Transverse colon (tissue), 4 donors: Measurements from ENCODE around the gene GPC5. TPM values are rescaled to one million over a fixed set of nuclear protein-coding genes. Genes with fewer than 3 reads are reported as not detected.

Experiments
- DNase-seq: peaks from one replicate; pipeline ENCODE4 v3.0.0-alpha.2; 2019
- H3K27ac ChIP-seq, 4 donors: fragments of 200-600 bp; sonication (generic); 2 replicates each; pipeline ENCODE4 v1.5.1; 2016 to 2018; ENCODE audit warnings: inconsistent platforms in 4 of 4
- H3K27me3 ChIP-seq: fragments of 200-600 bp; sonication (generic); 2 replicates; pipeline ENCODE4 v1.5.1; 2017; ENCODE audit warnings: inconsistent platforms
- H3K36me3 ChIP-seq, 4 donors: fragments of 200-600 bp; sonication (generic); 2 replicates each; pipeline ENCODE4 v1.5.1; 2017 to 2019; ENCODE audit warnings: inconsistent platforms in 4 of 4
- H3K4me1 ChIP-seq, 4 donors: fragments of 200-600 bp; sonication (generic); 2 replicates each; pipeline ENCODE4 v1.5.1; 2017 to 2020; ENCODE audit warnings: inconsistent platforms in 4 of 4
- H3K4me3 ChIP-seq, 4 donors: fragments of 200-600 bp; sonication (generic); 1 replicate in 1 of 4; 2 replicates in 3 of 4; pipeline versions ENCODE4 v1.5.1 to v1.6.1; 2017 to 2019; ENCODE audit warnings: inconsistent platforms in 4 of 4
- H3K9me3 ChIP-seq, 2 donors: fragments of 200-600 bp; sonication (generic); 2 replicates each; pipeline ENCODE4 v1.5.1; 2017 to 2019; ENCODE audit warnings: inconsistent platforms in 2 of 2
- EP300 ChIP-seq: sonication (generic); formaldehyde crosslinking; IDR thresholded peaks from one replicate; pipeline ENCODE4 v1.6.1; 2017; ENCODE audit warnings: antibody characterized with exemption, low read depth
- POLR2A ChIP-seq: fragments of 450-650 bp; IDR thresholded peaks from one replicate; pipeline ENCODE4 v1.6.1; 2016; ENCODE audit warnings: antibody characterized with exemption, mild to moderate bottlenecking, moderate library complexity
- POLR2AphosphoS5 ChIP-seq, 3 donors: sonication (generic); formaldehyde crosslinking; IDR thresholded peaks; one replicate each; pipeline ENCODE4 v1.6.1; 2016; ENCODE audit warnings: antibody characterized with exemption in 3 of 3
- WGBS, 2 donors: methylation state at CpG; one replicate each; pipeline ENCODE4 v1.1.5; 2018; ENCODE audit warnings: low coverage in 1 of 2; 5-methylcytosine and 5-hydroxymethylcytosine counted together
- in situ Hi-C, 4 donors: fragments of 200-750 bp; cut with MboI; loops; one replicate each; pipeline versions ENCODE4 v1.15.0 to v1.15.1; 2017; ENCODE audit warnings: low sequenced_read_pairs in 3 of 4, low pct_ligation_motif_present in 1 of 4, low pct_unique_long_range_greater_than_20kb in 1 of 4
- intact Hi-C: fragments of 100-400 bp; cut with DNase I; formaldehyde crosslinking; loops from one replicate; pipeline ENCODE4 v1.15.1; 2023; ENCODE audit warnings: low total_unique reads
- total RNA-seq, 4 donors: library from RNA; depleted of rRNA; stranded (reverse); fragments of >200 nt; gene quantifications; one replicate each; pipeline ENCODE4 v1.1.0, GENCODE V29; 2016
- TF ChIP-seq, protein P1 (sequence below), 5 experiments: fragments of 200-600 bp in 3 of 5; fragments of 450-650 bp in 2 of 5; sonication (generic) in 3 of 5; IDR thresholded peaks; 1 replicate in 2 of 5; 2 replicates in 3 of 5; pipeline ENCODE4 v1.5.1; 2016 to 2017; ENCODE audit warnings: antibody characterized with exemption in 5 of 5, inconsistent platforms in 3 of 5, mild to moderate bottlenecking in 2 of 5, moderate library complexity in 1 of 5

GPC5 gene
- total RNA-seq, 4 donors from 2014 or later, result 0.48 to 1.4 TPM; not detected in 2

- DNase-seq, result no peak
- TF ChIP-seq POLR2A (no peak), POLR2AphosphoS5 (IDR thresholded peaks at IDR 0.05) (no peak), EP300 (no peak)
- TF ChIP-seq, protein P1, sequence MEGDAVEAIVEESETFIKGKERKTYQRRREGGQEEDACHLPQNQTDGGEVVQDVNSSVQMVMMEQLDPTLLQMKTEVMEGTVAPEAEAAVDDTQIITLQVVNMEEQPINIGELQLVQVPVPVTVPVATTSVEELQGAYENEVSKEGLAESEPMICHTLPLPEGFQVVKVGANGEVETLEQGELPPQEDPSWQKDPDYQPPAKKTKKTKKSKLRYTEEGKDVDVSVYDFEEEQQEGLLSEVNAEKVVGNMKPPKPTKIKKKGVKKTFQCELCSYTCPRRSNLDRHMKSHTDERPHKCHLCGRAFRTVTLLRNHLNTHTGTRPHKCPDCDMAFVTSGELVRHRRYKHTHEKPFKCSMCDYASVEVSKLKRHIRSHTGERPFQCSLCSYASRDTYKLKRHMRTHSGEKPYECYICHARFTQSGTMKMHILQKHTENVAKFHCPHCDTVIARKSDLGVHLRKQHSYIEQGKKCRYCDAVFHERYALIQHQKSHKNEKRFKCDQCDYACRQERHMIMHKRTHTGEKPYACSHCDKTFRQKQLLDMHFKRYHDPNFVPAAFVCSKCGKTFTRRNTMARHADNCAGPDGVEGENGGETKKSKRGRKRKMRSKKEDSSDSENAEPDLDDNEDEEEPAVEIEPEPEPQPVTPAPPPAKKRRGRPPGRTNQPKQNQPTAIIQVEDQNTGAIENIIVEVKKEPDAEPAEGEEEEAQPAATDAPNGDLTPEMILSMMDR (IDR thresholded peaks at IDR 0.05), result no peak
These were observed 1445.1 kb downstream of the GPC5 start for GRCh38 chr13:92843549-92843948.

GRCh38 chr13:92849381-92849780 is 1451.0 kb downstream of the GPC5 start:
- Histone ChIP-seq H3K4me1 (no peaks in the 10 kb centered on the region), H3K4me3 (no peak overlapping the region), H3K27me3 (no peaks in the 10 kb centered on the region), H3K36me3 (no peaks in the 10 kb centered on the region), H3K9me3 (no peaks in the 10 kb centered on the region), H3K27ac (no peak overlapping the region)
- intact Hi-C loops (no loop called here), in situ Hi-C loops (no loop called here)
- DNase-seq, result no peak
- TF ChIP-seq POLR2A (no peak), POLR2AphosphoS5 (IDR thresholded peaks at IDR 0.05) (no peak), EP300 (no peak)
- TF ChIP-seq, protein P1 (IDR thresholded peaks at IDR 0.05), result no peak

More at GRCh38 chr13:92843549-92843948, 1445.1 kb downstream of the GPC5 start:
- Histone ChIP-seq H3K4me1 (no peaks in the 10 kb centered on the region), H3K27me3 (no peaks in the 10 kb centered on the region), H3K4me3 (no peak overlapping the region), H3K27ac (no peak overlapping the region), H3K9me3 (no peaks in the 10 kb centered on the region), H3K36me3 (no peaks in the 10 kb centered on the region)
- 29 to 36% methylated on average over 3 to 4 of the region's 4 CpGs for WGBS, 2 donors
- intact Hi-C loops (no loop called here), in situ Hi-C loops (no loop called here)

GRCh38 chr13:92864584-92865284 is 1466.3 kb downstream of the GPC5 start:
- no peak overlapping the region for H3K27ac ChIP-seq
- intact Hi-C loops (no loop called here), in situ Hi-C loops (no loop called here)
- H3K4me1 ChIP-seq, result no peaks in the 10 kb centered on the region
- H3K36me3 ChIP-seq, result no peaks in the 10 kb centered on the region
- no peaks in the 10 kb centered on the region for H3K9me3 ChIP-seq
- no peak overlapping the region for H3K4me3 ChIP-seq
- no peak for DNase-seq
- no peaks in the 10 kb centered on the region for H3K27me3 ChIP-seq
- no peak for TF ChIP-seq EP300
- 77 to 86% methylated on average over 6 of the region's 6 CpGs for WGBS, 2 donors

GRCh38 chr13:92873029-92873428 is 1474.6 kb downstream of the GPC5 start:
- in situ Hi-C loops (no loop called here), intact Hi-C loops (no loop called here)
- no peaks in the 10 kb centered on the region for H3K9me3 ChIP-seq
- H3K36me3 ChIP-seq, result no peaks in the 10 kb centered on the region
- 53 to 57% methylated on average over 3 of the region's 3 CpGs for WGBS, 2 donors
- H3K4me1 ChIP-seq, result no peaks in the 10 kb centered on the region
- H3K4me3 ChIP-seq, result no peak overlapping the region
- DNase-seq, result no peak
- H3K27me3 ChIP-seq, result no peaks in the 10 kb centered on the region
- H3K27ac ChIP-seq, result no peak overlapping the region
- TF ChIP-seq POLR2AphosphoS5 (IDR thresholded peaks at IDR 0.05) (no peak), EP300 (no peak), POLR2A (no peak)
- TF ChIP-seq, protein P1 (IDR thresholded peaks at IDR 0.05), result no peak
